AG09319 (cell line): ENCODE results near the gene COA1.
"Not testable (repeated sequence)": the region's sequence is repeated elsewhere in the genome, so short reads cannot be mapped to it uniquely, and the experiment has no call there.

Experiments used
- DNase-seq: peaks from one replicate; pipeline ENCODE4 v3.0.0-alpha.2; 2010; ENCODE audit warnings: low read depth; ENCODE audit errors: extremely low read depth
- TF ChIP-seq, protein P1 (sequence below): IDR thresholded peaks from 2 replicates; pipeline ENCODE4 v1.5.1; 2011; ENCODE audit warnings: low read depth, mild to moderate bottlenecking, inconsistent platforms, low read length, moderate library complexity

COA1 gene

DNA sequence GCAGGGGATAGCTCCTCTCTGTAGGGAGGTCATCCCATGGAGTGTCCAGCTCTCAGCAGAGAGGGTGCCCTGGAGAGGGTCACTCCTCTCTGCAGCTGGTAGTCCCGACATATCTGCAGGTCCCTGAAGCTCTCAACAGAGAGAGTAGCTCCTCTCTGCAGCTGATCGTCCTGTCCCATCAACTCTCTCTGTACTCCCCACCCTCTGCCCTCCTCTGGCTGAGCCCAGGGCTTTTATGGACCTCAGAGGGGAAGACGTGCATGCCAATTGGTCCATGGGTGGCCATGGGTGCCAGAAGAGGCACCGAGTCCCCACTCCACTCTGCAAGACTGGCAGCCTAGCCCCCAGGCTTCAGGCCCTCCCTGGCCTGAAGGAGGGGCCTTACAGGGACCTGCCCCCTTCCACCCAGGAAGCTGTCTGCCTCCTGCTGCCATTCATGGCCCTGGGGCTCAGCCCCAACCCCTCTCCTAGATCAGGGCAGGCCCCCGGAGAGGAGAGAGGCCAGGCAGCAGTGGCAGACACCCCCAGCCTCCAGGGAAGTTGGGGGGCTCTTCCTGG, 20.1 kb upstream of the COA1 start:
- TF ChIP-seq, protein P1, sequence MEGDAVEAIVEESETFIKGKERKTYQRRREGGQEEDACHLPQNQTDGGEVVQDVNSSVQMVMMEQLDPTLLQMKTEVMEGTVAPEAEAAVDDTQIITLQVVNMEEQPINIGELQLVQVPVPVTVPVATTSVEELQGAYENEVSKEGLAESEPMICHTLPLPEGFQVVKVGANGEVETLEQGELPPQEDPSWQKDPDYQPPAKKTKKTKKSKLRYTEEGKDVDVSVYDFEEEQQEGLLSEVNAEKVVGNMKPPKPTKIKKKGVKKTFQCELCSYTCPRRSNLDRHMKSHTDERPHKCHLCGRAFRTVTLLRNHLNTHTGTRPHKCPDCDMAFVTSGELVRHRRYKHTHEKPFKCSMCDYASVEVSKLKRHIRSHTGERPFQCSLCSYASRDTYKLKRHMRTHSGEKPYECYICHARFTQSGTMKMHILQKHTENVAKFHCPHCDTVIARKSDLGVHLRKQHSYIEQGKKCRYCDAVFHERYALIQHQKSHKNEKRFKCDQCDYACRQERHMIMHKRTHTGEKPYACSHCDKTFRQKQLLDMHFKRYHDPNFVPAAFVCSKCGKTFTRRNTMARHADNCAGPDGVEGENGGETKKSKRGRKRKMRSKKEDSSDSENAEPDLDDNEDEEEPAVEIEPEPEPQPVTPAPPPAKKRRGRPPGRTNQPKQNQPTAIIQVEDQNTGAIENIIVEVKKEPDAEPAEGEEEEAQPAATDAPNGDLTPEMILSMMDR, result no peak
- no peak for DNase-seq

DNA sequence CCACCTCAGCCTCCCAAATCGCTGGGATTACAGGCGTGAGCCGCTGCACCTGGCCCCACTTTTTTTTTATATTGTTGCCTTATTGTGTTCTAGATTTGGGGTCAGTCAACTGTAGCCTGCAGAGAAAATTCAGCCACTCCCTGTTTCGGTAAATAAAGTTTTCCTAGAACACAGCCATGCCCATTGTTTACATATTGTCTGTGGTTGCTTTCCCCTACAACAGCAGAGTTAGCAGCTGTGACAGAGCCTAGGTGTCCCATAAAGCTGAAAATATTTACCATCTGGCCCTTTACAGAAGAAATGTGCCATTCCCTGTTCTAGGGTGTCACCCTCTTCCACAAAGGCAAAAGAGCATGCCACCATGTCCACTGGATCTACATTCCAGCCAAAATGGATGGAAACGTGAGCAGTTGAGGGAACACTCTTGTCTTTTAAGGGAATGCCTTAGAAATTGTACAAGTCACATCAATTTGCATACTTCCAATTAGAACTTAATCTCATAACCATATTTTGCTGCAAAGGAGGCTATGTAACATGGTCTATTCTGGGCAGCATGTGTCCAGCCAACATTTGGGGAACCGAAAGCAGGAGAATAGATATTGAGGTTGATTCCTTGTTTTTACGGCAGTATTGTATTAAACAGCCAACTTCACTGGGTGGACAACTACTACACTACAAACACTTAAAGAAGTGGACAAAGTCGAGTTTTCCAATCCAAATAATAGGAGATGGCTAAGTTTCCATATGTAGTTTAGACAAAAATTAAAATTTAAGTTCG, 18.2 kb upstream of the COA1 start:
- TF ChIP-seq, protein P1, result no peak
- no peak for DNase-seq

DNA sequence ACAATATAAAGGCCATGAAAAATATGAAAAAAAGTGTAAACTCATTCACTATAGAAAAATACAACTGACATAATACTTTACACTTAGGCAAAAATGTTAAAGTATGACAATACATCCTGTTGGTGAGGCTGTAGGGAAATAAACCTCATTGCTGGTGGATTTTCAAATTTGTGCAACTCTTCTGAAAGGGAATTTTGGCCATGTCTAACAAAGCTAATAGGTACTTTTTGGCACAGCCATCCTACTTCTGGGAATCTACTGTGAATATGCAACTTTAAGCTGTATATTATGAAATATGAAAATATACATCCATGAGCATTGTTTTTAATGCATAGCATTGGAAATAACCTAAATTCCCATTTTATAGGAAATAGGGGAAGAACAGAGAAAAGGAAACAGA, 13.4 kb upstream of the COA1 start:
- TF ChIP-seq, protein P1, result no peak
- no peak for DNase-seq

DNA sequence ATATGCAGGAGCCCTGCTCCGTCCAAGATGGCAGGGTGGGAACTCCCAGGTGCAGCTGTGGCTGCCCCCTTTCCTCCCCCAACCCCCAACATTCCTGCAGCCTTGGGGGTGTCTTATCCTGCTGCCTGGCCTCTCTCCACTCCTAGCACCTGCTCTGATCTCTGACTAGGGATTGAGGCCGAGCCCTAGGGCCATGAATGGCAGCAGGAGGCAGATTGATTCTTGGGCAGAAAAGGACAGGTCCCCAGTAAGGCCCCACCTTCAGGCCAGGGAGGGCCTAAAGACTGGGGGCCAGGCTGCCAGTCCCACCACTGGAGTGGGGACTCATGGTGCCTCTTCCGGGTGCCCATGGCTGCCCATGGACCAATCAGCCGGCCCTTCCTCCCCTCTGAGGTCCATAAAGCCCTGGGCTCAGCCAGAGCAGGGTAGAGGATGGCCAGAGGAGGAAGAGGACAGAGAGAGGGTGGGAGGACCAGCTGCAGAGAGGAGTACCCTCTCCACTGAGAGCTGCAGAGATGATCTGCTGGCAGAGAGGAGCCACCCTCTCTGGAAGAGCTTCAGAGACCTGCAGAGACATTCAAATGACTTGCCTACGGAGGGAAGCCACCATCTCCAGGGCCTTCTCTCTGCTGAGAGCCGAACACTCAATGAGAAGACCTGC, 8.3 kb upstream of the COA1 start:
- TF ChIP-seq, protein P1, result no peak
- no peak for DNase-seq

DNA sequence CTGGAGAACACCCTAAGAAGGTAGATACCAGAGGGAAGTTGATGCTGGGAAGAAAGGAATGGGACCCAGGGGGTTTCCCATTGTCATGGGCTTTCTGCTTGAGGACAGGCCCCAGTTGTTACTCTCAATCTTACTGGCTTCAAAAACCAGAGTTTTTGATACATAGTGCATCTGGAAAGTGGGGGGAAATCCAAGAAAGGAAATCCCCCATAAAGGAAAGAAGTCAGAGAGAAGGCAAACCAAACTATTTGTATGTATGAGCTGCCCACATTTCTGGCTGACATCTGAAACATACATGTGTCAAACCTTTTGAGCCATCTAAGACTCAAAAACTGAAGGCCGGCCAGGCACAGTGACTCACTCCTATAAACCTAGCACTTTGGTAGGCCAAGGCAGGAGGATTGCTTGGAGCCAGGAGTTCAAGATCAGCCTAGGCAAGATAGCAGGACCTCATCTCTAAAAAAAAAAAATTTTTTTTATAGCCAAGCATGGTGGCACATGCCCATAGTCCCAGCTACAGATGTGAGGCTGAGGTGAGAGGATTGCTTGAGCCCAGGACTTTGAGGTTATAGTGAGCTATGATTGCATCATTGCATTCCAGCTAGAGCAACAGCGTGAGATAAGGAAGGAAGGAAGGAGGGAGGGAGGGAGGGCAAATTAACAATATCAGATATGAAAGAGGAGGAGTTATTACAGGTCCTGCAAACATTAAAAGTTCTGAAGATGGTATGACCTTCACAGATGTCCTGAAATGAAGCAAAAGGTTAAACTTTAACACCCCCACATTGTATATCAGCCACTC, 6.7 kb upstream of the COA1 start:
- DNase-seq, result no peak
- TF ChIP-seq, protein P1, result no peak

DNA sequence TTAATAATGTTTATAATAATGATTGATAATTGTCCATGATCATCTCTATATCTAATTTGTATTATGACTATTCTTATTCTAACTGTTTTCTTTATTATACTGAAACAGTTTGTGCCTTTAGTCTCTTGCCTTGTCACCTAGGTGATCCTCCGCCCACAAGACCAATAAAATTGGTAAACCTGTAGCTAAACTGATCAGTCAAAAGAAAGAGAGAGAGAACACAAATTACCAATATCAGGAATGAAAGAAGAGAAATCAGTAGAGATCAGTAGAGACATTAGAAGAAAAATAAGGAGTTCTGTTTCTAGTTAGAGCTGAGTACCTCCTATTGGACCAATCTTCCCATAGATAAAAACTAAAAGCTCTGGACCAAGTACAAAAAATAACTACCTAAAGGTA, 6.1 kb upstream of the COA1 start:
- DNase-seq, result no peak
- TF ChIP-seq, protein P1, result no peak

DNA sequence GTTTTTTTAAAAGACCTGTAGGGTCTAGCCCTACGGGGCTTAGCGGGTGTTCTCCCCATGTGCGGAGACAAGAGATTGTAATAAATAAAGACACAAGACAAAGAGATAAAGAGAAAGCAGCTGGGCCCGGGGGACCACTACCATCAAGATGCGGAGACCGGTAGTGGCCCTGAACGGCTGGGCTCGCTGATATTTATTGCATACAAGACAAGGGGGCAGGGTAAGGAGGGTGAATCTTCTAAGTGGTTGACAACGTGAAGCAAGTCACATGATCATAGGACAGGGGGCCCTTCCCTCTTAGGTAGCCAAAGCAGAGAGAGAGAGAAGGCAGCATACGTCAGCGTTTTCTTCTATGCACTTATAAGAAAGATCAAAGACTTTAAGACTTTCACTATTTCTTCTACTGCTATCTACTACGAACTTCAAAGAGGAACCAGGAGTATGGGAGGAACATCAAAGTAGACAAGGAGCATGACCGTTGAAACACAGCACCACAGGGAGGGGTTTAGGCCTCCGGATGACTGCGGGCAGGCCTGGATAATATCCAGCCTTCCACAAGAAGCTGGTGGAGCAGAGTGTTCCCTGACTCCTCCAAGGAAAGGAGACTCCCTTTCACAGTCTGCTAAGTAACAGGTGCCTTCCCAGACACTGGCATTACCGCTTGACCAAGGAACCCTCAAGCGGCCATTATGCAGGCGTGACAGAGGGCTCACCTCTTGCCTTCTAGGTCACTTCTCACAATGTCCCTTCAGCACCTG, 5.4 kb upstream of the COA1 start:
- DNase-seq, result not testable (repeated sequence)

DNA sequence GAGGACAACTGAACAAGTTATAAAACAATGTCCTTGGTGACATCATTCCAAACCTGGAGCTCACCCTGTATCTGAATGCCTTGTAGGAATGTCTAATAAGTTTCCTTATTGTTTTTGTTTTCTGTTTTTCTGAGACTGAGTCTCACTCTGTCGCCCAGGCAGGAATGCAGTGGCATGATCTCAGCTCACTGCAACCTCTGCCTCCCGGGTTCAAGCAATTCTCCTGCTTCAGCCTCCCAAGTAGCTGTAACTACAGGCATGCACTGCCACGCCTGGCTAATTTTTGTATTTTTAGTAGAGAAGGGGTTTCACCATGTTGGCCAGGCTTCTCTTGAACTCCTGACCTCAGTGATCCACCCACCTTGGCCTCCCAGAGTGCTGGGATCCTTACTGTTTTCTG, 2.2 kb upstream of the COA1 start:
- DNase-seq, result not testable (repeated sequence)
